GM21526 (cell line): ENCODE measurements around the gene PPAT.
A peak's percentile ranks its signal among the peaks of the same experiment; 100 is the strongest.
"Not testable (repeated sequence)": the region's sequence is repeated elsewhere in the genome, so short reads cannot be mapped to it uniquely, and the experiment has no call there.

Experiments
- ATAC-seq: cut with Tn5 transposase; IDR thresholded peaks from one replicate; pipeline ENCODE4 v1.9.1; 2021; ENCODE audit warnings: moderate library complexity; ENCODE audit not compliant: unreplicated experiment, low FRiP score

Gene PPAT

DNA sequence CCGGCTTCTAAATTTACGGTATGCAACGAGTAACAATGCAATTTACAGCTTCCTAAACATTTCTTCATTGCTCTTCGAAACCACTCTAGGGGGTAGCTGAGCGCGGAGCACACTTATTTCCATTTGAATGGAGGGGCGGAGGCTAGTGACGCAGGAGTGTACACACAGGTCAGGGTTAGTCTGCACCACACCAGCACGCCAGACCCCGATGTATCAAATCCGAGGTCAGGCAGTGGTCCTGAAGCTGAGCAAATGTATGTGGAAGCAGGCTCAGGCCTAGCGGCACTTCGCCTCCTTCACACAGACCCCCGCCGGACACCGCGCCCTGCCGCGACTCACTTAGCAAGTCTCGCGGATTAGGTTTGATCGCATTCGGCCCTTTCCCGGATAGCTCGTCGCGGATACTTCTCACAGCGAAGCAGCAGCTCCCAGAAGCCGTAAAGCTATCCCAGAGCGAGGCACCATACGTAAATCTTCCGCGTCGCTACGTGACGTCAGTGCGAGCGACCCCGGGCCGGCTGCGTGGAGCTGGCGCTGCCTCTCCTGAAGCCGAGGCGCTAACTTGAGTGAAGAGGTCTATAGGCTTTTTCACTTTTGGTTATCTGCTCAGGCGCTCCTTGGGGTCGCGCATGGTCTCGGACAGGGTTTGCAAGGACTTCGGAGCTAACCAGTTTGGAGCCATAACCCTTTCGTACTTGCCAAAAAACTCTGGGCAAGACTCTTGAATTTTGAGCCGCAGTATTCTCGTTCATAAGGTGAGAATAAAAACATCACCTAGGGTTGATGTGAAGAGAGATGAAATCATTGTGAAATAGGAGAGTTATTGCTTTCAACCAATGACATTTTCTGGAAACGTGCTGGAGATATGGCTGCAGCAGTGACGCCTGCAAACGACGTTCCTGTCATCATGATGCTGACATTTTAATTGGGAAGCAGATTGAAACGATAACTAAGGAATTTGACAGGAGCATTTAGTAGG, 48.1 kb downstream of the PPAT start, which contains the start of gene AASDH:
Gene AASDH (minus strand): TSS at position 469 of the 979 bp plus-strand sequence. CDS start 3,192 bp downstream, outside the sequence.
- ATAC-seq = peak; percentile 92

DNA sequence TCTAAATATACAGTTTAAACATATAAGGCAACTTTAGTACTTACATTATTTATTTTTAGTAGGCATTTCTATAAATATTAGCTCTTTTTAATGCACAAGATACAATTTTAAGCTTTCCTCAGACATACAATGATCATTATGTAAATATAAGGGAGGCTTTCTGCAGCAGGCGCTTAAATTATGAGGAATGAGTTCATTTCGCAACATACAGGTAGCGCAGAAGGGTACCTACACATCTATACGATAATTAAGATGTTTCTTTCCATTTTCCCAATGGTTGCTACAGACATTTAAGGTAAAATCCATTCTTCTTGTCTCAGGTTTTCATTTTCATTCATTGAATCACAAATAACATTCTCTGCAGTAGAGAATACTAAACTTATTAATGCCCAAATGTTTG, 49.3 kb downstream of the PPAT start:
- no peak for ATAC-seq

DNA sequence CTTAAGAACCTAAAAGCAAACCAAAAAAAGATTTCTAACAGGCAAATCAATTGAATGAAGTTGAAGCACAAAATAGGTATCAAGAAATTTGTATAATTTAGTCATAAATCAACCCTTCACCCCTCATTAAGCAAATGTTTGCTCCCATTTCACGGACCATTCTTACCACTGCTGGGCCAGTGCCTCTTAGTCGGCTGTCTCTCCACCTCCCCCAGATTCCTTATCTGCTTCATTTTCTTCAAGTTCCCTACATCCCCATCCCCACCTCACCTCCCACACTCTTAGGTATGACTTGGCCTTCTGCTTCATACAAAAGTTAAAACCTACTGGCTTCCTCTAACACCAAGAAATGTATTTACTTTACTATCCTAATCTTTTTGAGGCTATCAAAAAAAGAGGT, 60.0 kb downstream of the PPAT start:
- ATAC-seq = no peak

DNA sequence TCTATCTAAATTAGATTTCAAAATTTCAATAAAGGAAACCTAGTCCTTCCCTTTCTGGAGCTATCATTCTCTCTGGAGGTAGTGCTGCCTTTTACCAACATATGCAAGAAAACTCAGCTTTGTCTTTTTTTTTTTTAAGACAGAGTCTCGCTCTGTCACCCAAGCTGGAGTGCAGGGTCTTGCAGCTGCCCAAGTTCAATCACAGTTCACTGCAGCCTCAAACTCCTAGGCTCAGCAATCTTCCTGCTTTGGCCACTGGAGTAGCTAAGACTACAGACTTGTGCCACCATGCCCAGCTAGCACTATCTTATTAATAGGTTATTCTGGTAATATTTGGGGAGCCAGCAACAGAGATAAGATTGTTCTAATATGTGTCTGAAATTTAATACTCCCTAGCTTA, 60.5 kb downstream of the PPAT start:
- no peak for ATAC-seq

DNA sequence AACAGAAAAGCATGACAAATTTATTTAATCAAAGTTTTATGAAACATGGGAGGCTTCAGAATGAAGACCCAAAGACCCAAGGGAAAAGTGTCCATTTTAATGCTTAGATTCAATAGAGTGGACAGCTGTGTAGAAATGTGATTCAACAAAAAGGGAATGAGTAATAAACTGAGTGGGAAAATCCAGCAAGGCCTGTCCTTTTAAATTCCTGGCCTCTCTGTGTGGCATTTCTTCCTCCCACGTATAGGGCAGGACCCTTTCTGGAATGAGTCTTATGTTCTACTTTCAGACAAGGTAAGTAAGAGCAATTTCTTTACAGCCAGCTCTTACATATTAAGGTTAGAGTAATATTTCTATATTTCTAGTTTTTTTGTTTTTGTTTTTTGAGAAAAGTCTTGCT, 62.6 kb downstream of the PPAT start:
- ATAC-seq = no peak

DNA sequence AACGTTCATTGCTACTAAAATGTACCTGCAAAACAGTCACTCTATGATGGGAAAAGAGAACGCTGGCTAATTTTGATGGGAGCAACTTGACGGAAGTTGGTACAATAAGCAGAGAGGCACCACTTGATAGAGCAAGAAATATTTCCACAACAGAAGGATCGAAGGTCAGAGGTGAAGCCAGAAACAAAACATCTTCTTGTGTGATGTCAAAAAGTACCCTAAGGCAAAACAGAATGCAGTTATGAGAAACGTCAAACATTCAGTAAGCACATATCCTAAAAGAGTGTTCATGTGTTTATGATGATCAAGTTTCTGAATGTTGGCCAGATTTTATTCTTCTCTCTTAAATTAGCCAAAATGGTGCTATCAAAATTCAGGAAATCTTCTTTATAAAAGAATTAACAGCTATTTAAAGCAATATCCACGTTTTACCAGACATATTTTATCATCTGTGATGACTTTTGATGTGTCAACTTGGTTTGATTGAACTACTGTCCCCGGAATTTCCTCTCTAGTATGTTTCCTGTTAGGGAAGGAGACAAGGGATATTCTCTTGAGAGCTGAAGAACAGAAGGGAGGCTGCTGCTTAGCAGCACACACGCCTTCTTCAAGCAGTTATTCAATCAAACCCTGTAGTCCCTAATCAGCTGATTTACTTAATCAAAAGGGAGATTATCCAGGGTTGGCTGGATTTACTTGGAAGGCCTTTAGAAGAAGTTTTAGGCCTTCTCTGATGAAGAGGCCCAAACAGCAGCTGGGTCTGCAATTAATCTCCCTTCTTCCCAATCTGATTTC, 63.8 kb downstream of the PPAT start:
- ATAC-seq = no peak

DNA sequence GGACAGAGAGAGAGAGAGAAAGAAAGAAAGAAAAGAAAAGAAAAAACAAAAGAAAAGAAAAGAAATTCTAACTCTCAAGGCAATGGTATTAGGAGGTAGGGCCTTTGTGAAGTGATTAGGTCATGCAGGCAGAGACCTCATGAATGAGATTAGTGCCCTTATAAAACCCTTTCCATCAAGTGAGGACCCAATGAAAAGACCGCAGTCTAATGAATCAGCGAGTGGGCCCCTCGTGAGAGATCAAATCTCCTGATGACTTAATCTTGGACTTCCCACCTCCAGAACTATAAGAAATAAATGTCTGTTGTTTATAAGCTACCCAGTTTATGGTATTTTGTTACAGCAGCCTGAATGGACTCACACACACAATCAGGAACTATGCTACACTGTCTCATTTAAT, 65.0 kb downstream of the PPAT start:
- ATAC-seq = no peak

DNA sequence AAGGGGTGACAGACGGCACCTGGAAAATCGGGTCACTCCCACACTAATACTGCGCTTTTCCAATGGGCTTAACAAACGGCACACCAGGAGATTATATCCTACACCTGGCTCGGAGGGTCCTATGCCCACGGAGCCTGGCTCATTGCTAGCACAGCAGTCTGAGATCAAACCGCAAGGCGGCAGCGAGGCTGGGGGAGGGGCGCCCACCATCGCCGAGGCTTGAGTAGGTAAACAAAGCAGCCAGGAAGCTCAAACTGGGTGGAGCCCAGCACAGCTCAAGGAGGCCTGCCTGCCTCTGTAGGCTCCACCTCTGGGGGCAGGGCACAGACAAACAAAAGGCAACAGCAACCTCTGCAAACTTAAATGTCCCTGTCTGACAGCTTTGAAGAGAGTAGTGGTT, 72.4 kb downstream of the PPAT start:
- not testable (repeated sequence) for ATAC-seq

DNA sequence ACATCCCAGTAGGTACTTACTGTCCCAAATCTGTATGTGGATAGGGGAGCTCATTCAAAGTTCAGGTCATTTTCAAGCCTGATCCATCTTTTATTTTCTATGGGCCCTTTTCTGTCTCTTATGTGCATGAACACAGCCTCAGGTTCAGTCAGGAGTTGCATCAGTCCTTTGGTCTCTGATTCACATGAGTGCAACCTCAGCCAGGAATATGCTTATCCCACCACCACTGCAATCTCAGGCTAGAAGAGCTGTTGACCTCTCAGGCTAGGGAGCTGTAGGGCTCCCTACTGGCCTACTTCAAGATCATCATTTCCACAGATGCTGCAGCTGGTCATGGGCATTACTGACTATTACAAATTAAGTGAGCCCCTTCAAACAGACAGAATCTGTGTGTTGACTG, 75.3 kb downstream of the PPAT start:
- no peak for ATAC-seq

DNA sequence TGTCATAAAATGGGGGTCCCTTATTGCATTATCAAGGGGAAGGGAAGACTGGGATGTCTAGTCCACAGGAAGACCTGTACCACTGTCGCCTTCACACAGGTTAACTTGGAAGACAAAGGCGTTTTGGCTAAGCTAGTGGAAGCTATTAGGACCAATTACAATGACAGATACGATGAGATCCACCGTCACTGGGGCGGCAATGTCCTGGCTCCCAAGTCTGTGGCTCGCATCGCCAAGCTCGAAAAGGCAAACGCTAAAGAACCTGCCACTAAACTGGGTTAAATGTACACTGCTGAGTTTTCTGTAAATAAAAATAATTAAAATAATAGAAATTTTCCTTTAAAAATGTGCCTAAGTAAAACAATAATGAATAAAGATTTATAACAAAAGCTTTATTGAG, 78.8 kb downstream of the PPAT start:
- no peak for ATAC-seq

DNA sequence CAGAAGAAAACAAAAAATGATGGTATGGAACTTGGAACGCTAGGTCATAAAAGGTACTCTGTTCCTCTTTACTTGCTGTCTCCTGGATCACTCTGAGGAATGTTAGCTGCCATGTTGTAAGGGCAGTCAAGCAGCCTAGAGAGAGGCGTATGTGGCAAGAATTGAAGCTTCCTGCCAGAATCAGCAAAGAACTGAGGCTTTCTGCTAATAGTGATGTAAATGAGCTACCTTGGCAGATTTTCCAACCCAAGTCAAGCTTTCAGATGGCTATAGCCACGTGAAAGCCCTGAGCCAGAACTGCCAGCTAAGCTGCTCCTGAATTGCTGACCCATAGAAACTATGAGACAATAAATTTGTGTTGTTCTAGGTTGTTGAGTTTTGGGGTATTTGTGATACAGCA, 86.8 kb downstream of the PPAT start:
- no peak for ATAC-seq

DNA sequence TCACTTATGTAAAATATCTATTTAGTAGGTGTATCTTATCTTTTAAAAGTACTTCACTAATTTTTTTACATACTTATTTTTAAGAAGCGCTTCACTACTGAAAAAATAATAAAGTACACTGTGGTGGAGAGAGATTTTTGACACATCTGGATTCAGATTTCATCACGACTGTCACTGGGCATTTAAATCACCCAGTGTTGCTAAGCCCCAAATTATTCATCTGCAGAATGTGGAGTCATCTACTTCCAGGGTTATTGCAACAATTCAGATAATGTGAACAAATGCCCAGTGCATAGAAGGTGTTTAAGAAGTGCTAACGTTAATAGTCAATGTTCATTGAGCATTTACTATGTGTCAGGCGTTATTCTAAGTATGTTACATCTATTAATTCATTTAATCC, 90.0 kb downstream of the PPAT start:
- ATAC-seq = no peak
